ENCODE results near the gene BMP8A.
"Not testable (repeated sequence)": the region's sequence is repeated elsewhere in the genome, so short reads cannot be mapped to it uniquely, and the experiment has no call there.

Gene BMP8A

GRCh38 chr1:39466413-39467107 lies 24.9 kb upstream of the BMP8A start:
- Histone ChIP-seq H3K27me3 (ENCODE audit: insufficient read depth, low read length, poor library complexity) (no peaks in the 10 kb centered on the region), H2AFZ (ENCODE audit: low read depth, low read length) (no peak overlapping the region), H3K27ac (ENCODE audit: low read length) (no peak overlapping the region), H3K4me2 (ENCODE audit: insufficient read depth, low read length) (no peak overlapping the region), H4K20me1 (ENCODE audit: insufficient read depth, low read length) (no peaks in the 10 kb centered on the region), H3K79me2 (ENCODE audit: insufficient read depth, low read length) (no peaks in the 10 kb centered on the region), H3K9me3 (ENCODE audit: insufficient read depth, low read length, severe bottlenecking) (no peaks in the 10 kb centered on the region), H3K4me1 (ENCODE audit: insufficient read depth, low read length) (no peaks in the 10 kb centered on the region), H3K9ac (ENCODE audit: low read depth, low read length) (no peak overlapping the region), H3K4me3 (ENCODE audit: low read depth in 1 of 2, low read length in 2 of 2) (no peak overlapping the region), H3K36me3 (ENCODE audit: insufficient read depth, low read length) (peaks cover 97% of the 10 kb centered on the region)
- ATAC-seq (ENCODE audit: insufficient read depth, low read depth) (no peak), DNase-seq (no peak)
- TF ChIP-seq EZH2 (IDR thresholded peaks at IDR 0.05; ENCODE audit: borderline replicate concordance, low read depth, low read length, severe bottlenecking) (no peak), CTCF (IDR thresholded peaks at IDR 0.05; ENCODE audit: borderline replicate concordance, extremely low read depth, low read length, poor library complexity, severe bottlenecking) (no peak)

DNA sequence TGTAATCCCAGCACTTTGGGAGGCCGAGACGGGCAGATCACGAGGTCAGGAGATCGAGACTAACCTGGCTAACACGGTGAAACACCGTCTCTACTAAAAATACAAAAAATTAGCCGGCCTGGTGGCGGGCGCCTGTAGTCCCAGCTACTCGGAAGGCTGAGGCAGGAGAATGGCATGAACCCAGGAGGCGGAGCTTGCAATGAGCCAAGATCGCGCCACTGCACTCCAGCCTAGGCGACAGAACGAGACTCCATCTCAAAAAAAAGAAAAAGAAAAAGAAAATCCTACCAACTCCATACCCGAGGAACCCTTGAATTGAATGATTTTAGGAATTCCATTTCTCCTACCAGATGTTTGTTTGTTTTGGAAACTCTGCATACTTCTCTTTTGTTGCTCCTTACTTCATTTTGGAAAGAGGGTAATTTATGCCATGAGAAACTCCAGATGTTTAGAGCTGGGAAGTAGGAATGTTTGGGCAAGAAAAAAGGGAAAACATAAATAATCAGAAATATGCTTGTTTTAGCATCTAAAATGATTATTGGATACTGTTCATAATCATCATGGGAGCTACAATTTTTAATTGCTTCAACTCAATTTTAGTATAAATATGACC lies 24.2 kb upstream of the BMP8A start:
- not testable (repeated sequence) for H3K27me3 ChIP-seq (ENCODE audit: insufficient read depth, low read length, poor library complexity); H3K9ac ChIP-seq (ENCODE audit: low read depth, low read length); H3K27ac ChIP-seq (ENCODE audit: low read length); H3K9me3 ChIP-seq (ENCODE audit: insufficient read depth, low read length, severe bottlenecking); H4K20me1 ChIP-seq (ENCODE audit: insufficient read depth, low read length); H3K79me2 ChIP-seq (ENCODE audit: insufficient read depth, low read length); H3K4me1 ChIP-seq (ENCODE audit: insufficient read depth, low read length); ATAC-seq (ENCODE audit: insufficient read depth, low read depth); H2AFZ ChIP-seq (ENCODE audit: low read depth, low read length); H3K4me2 ChIP-seq (ENCODE audit: insufficient read depth, low read length); DNase-seq; H3K4me3 ChIP-seq (ENCODE audit: low read depth in 1 of 2, low read length in 2 of 2)
- H3K36me3 ChIP-seq (ENCODE audit: insufficient read depth, low read length): peaks cover 95% of the 10 kb centered on the region

- H3K9me3 ChIP-seq (ENCODE audit: insufficient read depth, low read length, severe bottlenecking): no peaks in the 10 kb centered on the region
- no peak overlapping the region for H3K4me2 ChIP-seq (ENCODE audit: insufficient read depth, low read length)
- peaks cover 90% of the 10 kb centered on the region for H3K36me3 ChIP-seq (ENCODE audit: insufficient read depth, low read length)
- DNase-seq: no peak
- no peak overlapping the region for H3K4me3 ChIP-seq (ENCODE audit: low read depth in 1 of 2, low read length in 2 of 2)
- no peaks in the 10 kb centered on the region for H3K79me2 ChIP-seq (ENCODE audit: insufficient read depth, low read length)
- no peaks in the 10 kb centered on the region for H4K20me1 ChIP-seq (ENCODE audit: insufficient read depth, low read length)
- H3K27ac ChIP-seq (ENCODE audit: low read length): no peak overlapping the region
- H3K9ac ChIP-seq (ENCODE audit: low read depth, low read length): no peak overlapping the region
- H3K4me1 ChIP-seq (ENCODE audit: insufficient read depth, low read length): no peaks in the 10 kb centered on the region
- H2AFZ ChIP-seq (ENCODE audit: low read depth, low read length): no peak overlapping the region
- H3K27me3 ChIP-seq (ENCODE audit: insufficient read depth, low read length, poor library complexity): no peaks in the 10 kb centered on the region
- no peak for ATAC-seq (ENCODE audit: insufficient read depth, low read depth)
- TF ChIP-seq CTCF (IDR thresholded peaks at IDR 0.05; ENCODE audit: borderline replicate concordance, extremely low read depth, low read length, poor library complexity, severe bottlenecking) (no peak), EZH2 (IDR thresholded peaks at IDR 0.05; ENCODE audit: borderline replicate concordance, low read depth, low read length, severe bottlenecking) (no peak)
Measured at GRCh38 chr1:39469150-39469549, 22.3 kb upstream of the BMP8A start.

GRCh38 chr1:39470040-39470439 lies 21.4 kb upstream of the BMP8A start:
- Histone ChIP-seq H4K20me1 (ENCODE audit: insufficient read depth, low read length) (no peaks in the 10 kb centered on the region), H3K4me2 (ENCODE audit: insufficient read depth, low read length) (no peak overlapping the region), H3K9me3 (ENCODE audit: insufficient read depth, low read length, severe bottlenecking) (no peaks in the 10 kb centered on the region), H3K4me3 (ENCODE audit: low read depth in 1 of 2, low read length in 2 of 2) (no peak overlapping the region), H3K36me3 (ENCODE audit: insufficient read depth, low read length) (peaks cover 89% of the 10 kb centered on the region), H2AFZ (ENCODE audit: low read depth, low read length) (no peak overlapping the region), H3K27me3 (ENCODE audit: insufficient read depth, low read length, poor library complexity) (no peaks in the 10 kb centered on the region), H3K27ac (ENCODE audit: low read length) (no peak overlapping the region), H3K4me1 (ENCODE audit: insufficient read depth, low read length) (no peaks in the 10 kb centered on the region), H3K9ac (ENCODE audit: low read depth, low read length) (no peak overlapping the region), H3K79me2 (ENCODE audit: insufficient read depth, low read length) (no peaks in the 10 kb centered on the region)
- TF ChIP-seq CTCF (IDR thresholded peaks at IDR 0.05; ENCODE audit: borderline replicate concordance, extremely low read depth, low read length, poor library complexity, severe bottlenecking): no peak
- no peak for TF ChIP-seq EZH2 (IDR thresholded peaks at IDR 0.05; ENCODE audit: borderline replicate concordance, low read depth, low read length, severe bottlenecking)
- ATAC-seq (ENCODE audit: insufficient read depth, low read depth) (no peak), DNase-seq (no peak)

All from DND-41 (cell line).